GM12878 (cell line): ENCODE measurements around the gene NUP214.

ENCODE experiments used
- HCFC1 ChIP-seq: fragments of 150-350 bp; IDR thresholded peaks from 2 replicates; pipeline ENCODE4 v1.6.1; 2014; ENCODE audit warnings: low read length
- HDAC2 ChIP-seq: fragments of 200-600 bp; sonication (generic); IDR thresholded peaks from 2 replicates; pipeline ENCODE4 v1.6.1; 2017
- NFXL1 ChIP-seq: fragments of 450-650 bp; IDR thresholded peaks from 2 replicates; pipeline ENCODE4 v1.6.1; 2017; ENCODE audit warnings: antibody characterized with exemption, mild to moderate bottlenecking, borderline replicate concordance
- NFYB ChIP-seq: IDR thresholded peaks from 2 replicates; pipeline ENCODE4 v1.6.1; 2011; ENCODE audit warnings: low read depth, mild to moderate bottlenecking, low read length, improper control_type of control experiment, moderate library complexity; ENCODE audit not compliant: insufficient read depth
- RB1 ChIP-seq: fragments of 450-650 bp; formaldehyde crosslinking; IDR thresholded peaks from 2 replicates; pipeline ENCODE4 v1.6.1; 2017; ENCODE audit warnings: mild to moderate bottlenecking, borderline replicate concordance
- RCOR1 ChIP-seq: conservative IDR thresholded peaks from 2 replicates; pipeline ENCODE4 v1.6.1; 2012; ENCODE audit warnings: low read depth, low read length, improper control_type of control experiment
- RFX5 ChIP-seq: IDR thresholded peaks from 2 replicates; pipeline ENCODE4 v1.6.1; 2011; ENCODE audit warnings: low read depth, low read length, improper control_type of control experiment
- ZNF384 ChIP-seq: IDR thresholded peaks from 2 replicates; pipeline ENCODE4 v1.6.1; 2012; ENCODE audit warnings: low read depth, mild to moderate bottlenecking, low read length, improper control_type of control experiment, borderline replicate concordance

DNA sequence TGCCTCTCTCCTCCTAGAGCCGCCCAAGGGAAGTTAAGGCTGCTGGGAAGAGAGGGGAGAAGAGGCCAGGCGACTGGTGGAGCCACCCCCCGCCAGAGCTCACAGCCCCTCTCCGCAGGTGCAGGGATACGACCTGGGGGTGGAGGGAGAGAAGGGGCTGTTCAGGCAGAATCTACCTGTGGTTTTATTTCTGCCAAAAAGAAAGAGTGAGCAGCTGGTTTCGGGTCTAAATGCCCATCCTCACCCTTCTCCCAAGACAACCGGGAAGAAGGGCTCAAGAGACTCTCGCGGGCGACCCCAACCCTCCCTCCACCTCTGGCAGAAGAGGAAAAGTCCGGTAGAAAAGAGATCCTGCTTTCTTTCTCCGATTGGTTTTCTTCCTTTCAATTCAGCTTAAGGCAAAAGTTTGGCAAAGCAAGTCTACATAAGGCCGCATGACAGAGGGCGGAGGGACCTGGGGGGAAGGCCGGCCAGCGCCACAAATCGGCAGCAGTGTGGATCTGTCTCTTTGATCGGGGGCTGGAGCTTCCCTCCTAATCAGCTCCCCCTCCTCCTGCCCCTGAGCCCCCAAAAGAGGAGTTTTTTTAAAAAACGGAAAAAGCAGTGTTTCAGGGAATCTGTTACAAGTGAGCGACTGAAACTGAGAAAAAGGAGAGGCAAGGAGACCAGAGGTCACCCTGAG is 134.7 kb downstream of the NUP214 start:
- no peak for TF ChIP-seq NFXL1
- TF ChIP-seq RB1, result no peak
- TF ChIP-seq HDAC2, result no peak
- TF ChIP-seq RFX5, result no peak
- no peak for TF ChIP-seq NFYB
- no peak for TF ChIP-seq HCFC1
- no peak for TF ChIP-seq ZNF384
- TF ChIP-seq RCOR1, result no peak
